Measurements from ENCODE around the gene RFX1.

Gene RFX1

GRCh38 chr19:13989487-13989886 lies 16.6 kb downstream of the RFX1 start:
- TF ChIP-seq CTCF (IDR thresholded peaks at IDR 0.05; ENCODE audit: control insufficient read depth, insufficient read depth, low read depth, low read length, missing control alignments): no peak
- H3K4me3 ChIP-seq (ENCODE audit: control insufficient read depth, low read depth, low read length): no peak overlapping the region
- no peak for DNase-seq (ENCODE audit: low read depth)

- no peak overlapping the region for H3K4me3 ChIP-seq (ENCODE audit: control insufficient read depth, low read depth, low read length)
- TF ChIP-seq CTCF (IDR thresholded peaks at IDR 0.05; ENCODE audit: control insufficient read depth, insufficient read depth, low read depth, low read length, missing control alignments): no peak
- no peak for DNase-seq (ENCODE audit: low read depth)
These were observed 18.8 kb downstream of the RFX1 start for GRCh38 chr19:13987101-13987890.

- no peak overlapping the region for H3K4me3 ChIP-seq (ENCODE audit: control insufficient read depth, low read depth, low read length)
- DNase-seq (ENCODE audit: low read depth): no peak
- TF ChIP-seq CTCF (IDR thresholded peaks at IDR 0.05; ENCODE audit: control insufficient read depth, insufficient read depth, low read depth, low read length, missing control alignments): no peak
These were observed 19.7 kb downstream of the RFX1 start for GRCh38 chr19:13986348-13986904.

GRCh38 chr19:13985771-13986347 lies 20.3 kb downstream of the RFX1 start:
- no peak for TF ChIP-seq CTCF (IDR thresholded peaks at IDR 0.05; ENCODE audit: control insufficient read depth, insufficient read depth, low read depth, low read length, missing control alignments)
- no peak for DNase-seq (ENCODE audit: low read depth)
- no peak overlapping the region for H3K4me3 ChIP-seq (ENCODE audit: control insufficient read depth, low read depth, low read length)

- no peak overlapping the region for H3K4me3 ChIP-seq (ENCODE audit: control insufficient read depth, low read depth, low read length)
- TF ChIP-seq CTCF (IDR thresholded peaks at IDR 0.05; ENCODE audit: control insufficient read depth, insufficient read depth, low read depth, low read length, missing control alignments): no peak
- DNase-seq (ENCODE audit: low read depth): no peak
These were observed 21.0 kb downstream of the RFX1 start for GRCh38 chr19:13984875-13985741.

- no peak for DNase-seq (ENCODE audit: low read depth)
- no peak for TF ChIP-seq CTCF (IDR thresholded peaks at IDR 0.05; ENCODE audit: control insufficient read depth, insufficient read depth, low read depth, low read length, missing control alignments)
- no peak overlapping the region for H3K4me3 ChIP-seq (ENCODE audit: control insufficient read depth, low read depth, low read length)
These were observed 21.9 kb downstream of the RFX1 start for GRCh38 chr19:13984186-13984585.

All from AG09309 (cell line).